Prostate gland (tissue), 2 donors: ENCODE measurements around the gene SLC5A6. TPM values are rescaled to one million over a fixed set of nuclear protein-coding genes. Genes with fewer than 3 reads are reported as not detected.

Experiments used
- DNase-seq: peaks from one replicate; pipeline ENCODE4 v3.0.0-alpha.2; 2019; ENCODE audit warnings: low spot score
- H3K27ac ChIP-seq, 2 donors: fragments of 200-600 bp; sonication (generic); 2 replicates each; pipeline ENCODE4 v1.5.1; 2017 to 2019
- H3K27me3 ChIP-seq: fragments of 200-600 bp; sonication (generic); replicated peaks from 2 replicates; pipeline ENCODE4 v1.5.1; 2019; ENCODE audit not compliant: insufficient read depth
- H3K36me3 ChIP-seq, 2 donors: fragments of 200-600 bp; sonication (generic); 1 replicate in 1 of 2; 2 replicates in 1 of 2; pipeline versions ENCODE4 v1.5.1 to v1.8.1; 2017 to 2019
- H3K4me1 ChIP-seq: fragments of 200-600 bp; sonication (generic); replicated peaks from 2 replicates; pipeline ENCODE4 v1.5.1; 2019
- H3K4me3 ChIP-seq, 2 donors: fragments of 200-600 bp; sonication (generic); 2 replicates each; pipeline ENCODE4 v1.5.1; 2017 to 2019
- H3K9me3 ChIP-seq: fragments of 200-600 bp; sonication (generic); 2 replicates; pipeline ENCODE4 v1.5.1; 2017
- CTCF ChIP-seq, 4 experiments: fragments of 200-600 bp in 2 of 4; fragments of 450-650 bp in 2 of 4; sonication (generic) in 2 of 4; IDR thresholded peaks; 1 replicate in 3 of 4; 2 replicates in 1 of 4; pipeline ENCODE4 v1.5.1; 2016 to 2019; ENCODE audit warnings: antibody characterized with exemption in 4 of 4, mild to moderate bottlenecking in 2 of 4, moderate library complexity in 2 of 4
- POLR2A ChIP-seq: fragments of 450-650 bp; IDR thresholded peaks from one replicate; pipeline ENCODE4 v1.6.1; 2016; ENCODE audit warnings: antibody characterized with exemption, mild to moderate bottlenecking
- POLR2AphosphoS5 ChIP-seq: sonication (generic); formaldehyde crosslinking; IDR thresholded peaks from one replicate; pipeline ENCODE4 v1.6.1; 2017; ENCODE audit warnings: antibody characterized with exemption
- WGBS: methylation state at CpG from one replicate; pipeline ENCODE4 v1.1.5; 2018; 5-methylcytosine and 5-hydroxymethylcytosine counted together
- intact Hi-C: fragments of 100-400 bp; cut with DNase I; formaldehyde crosslinking; loops from one replicate; pipeline ENCODE4 v1.14.2; 2022
- total RNA-seq, 2 donors: library from RNA; depleted of rRNA; stranded (reverse); fragments of >200 nt; gene quantifications; one replicate each; pipeline ENCODE4 v1.1.0, GENCODE V29; 2016

SLC5A6 gene
- total RNA-seq, 2 donors from 2014 or later, result 23.9 to 65.2 TPM

GRCh38 chr2:27240406-27240805 lies 28.3 kb upstream of the SLC5A6 start:
- 92% methylated on average over 9 of the region's 9 CpGs for WGBS
- Histone ChIP-seq H3K4me1 (no peaks in the 10 kb centered on the region), H3K36me3 (peaks cover 12 to 30% of the 10 kb centered on the region in 2 donors)

GRCh38 chr2:27238976-27239375 lies 26.9 kb upstream of the SLC5A6 start:
- H3K27ac ChIP-seq, result no peak overlapping the region
- no peaks in the 10 kb centered on the region for H3K9me3 ChIP-seq
- 89% methylated on average over 8 of the region's 8 CpGs for WGBS
- H3K4me3 ChIP-seq, result no peak overlapping the region
- no peak for TF ChIP-seq POLR2AphosphoS5
- no peak for TF ChIP-seq CTCF (IDR thresholded peaks at IDR 0.05)
- no peaks in the 10 kb centered on the region for H3K4me1 ChIP-seq
- H3K27me3 ChIP-seq, result no peaks in the 10 kb centered on the region
- DNase-seq, result no peak
- H3K36me3 ChIP-seq, result peaks cover 12 to 38% of the 10 kb centered on the region in 2 donors
- intact Hi-C loops, result no loop called here

More at GRCh38 chr2:27240406-27240805, 28.3 kb upstream of the SLC5A6 start:
- Histone ChIP-seq H3K27me3 (no peaks in the 10 kb centered on the region), H3K9me3 (no peaks in the 10 kb centered on the region), H3K4me3 (no peak overlapping the region), H3K27ac (no peak overlapping the region)
- intact Hi-C loops, result no loop called here
- no peak for TF ChIP-seq POLR2AphosphoS5
- no peak for DNase-seq

GRCh38 chr2:27237341-27237945 lies 25.4 kb upstream of the SLC5A6 start:
- Histone ChIP-seq H3K9me3 (no peaks in the 10 kb centered on the region), H3K36me3 (peaks cover 12 to 50% of the 10 kb centered on the region in 2 donors), H3K27me3 (no peaks in the 10 kb centered on the region), H3K4me3 (no peak overlapping the region), H3K27ac (no peak overlapping the region), H3K4me1 (no peaks in the 10 kb centered on the region)
- TF ChIP-seq CTCF (IDR thresholded peaks at IDR 0.05) (no peak), POLR2AphosphoS5 (no peak), POLR2A (no peak)
- intact Hi-C loops, result no loop called here
- no peak for DNase-seq
- 95% methylated on average over 15 of the region's 15 CpGs for WGBS

- peaks cover 6 to 56% of the 10 kb centered on the region in 2 donors for H3K36me3 ChIP-seq
- no peak overlapping the region for H3K27ac ChIP-seq
- TF ChIP-seq CTCF (IDR thresholded peaks at IDR 0.05) (no peak), POLR2AphosphoS5 (no peak), POLR2A (no peak)
Observed at GRCh38 chr2:27236626-27237025, 24.6 kb upstream of the SLC5A6 start.

GRCh38 chr2:27236136-27236535 lies 24.1 kb upstream of the SLC5A6 start:
- H3K27ac ChIP-seq, result no peak overlapping the region
- 94% methylated on average over 12 of the region's 12 CpGs for WGBS
- TF ChIP-seq POLR2A (no peak), POLR2AphosphoS5 (no peak), CTCF (IDR thresholded peaks at IDR 0.05) (no peak)
- no peak overlapping the region for H3K4me3 ChIP-seq
- no peaks in the 10 kb centered on the region for H3K9me3 ChIP-seq
- no peaks in the 10 kb centered on the region for H3K27me3 ChIP-seq
- intact Hi-C loops, result no loop called here
- no peaks in the 10 kb centered on the region for H3K4me1 ChIP-seq
- H3K36me3 ChIP-seq, result peaks cover 2 to 60% of the 10 kb centered on the region in 2 donors
- no peak for DNase-seq

More at GRCh38 chr2:27236626-27237025, 24.6 kb upstream of the SLC5A6 start:
- WGBS, result 92% methylated on average over 3 of the region's 3 CpGs
- no peak for DNase-seq
- intact Hi-C loops, result no loop called here
- Histone ChIP-seq H3K4me3 (no peak overlapping the region), H3K4me1 (no peaks in the 10 kb centered on the region), H3K9me3 (no peaks in the 10 kb centered on the region), H3K27me3 (no peaks in the 10 kb centered on the region)
